ENCODE results near the gene DTX2. TPM values are rescaled to one million over a fixed set of nuclear protein-coding genes. Genes with fewer than 3 reads are reported as not detected.
"Not testable (repeated sequence)": the region's sequence is repeated elsewhere in the genome, so short reads cannot be mapped to it uniquely, and the experiment has no call there.

The DTX2 gene
- total and polyA plus RNA-seq, 2 experiments from 2014 or later, result 36.1 to 77.9 TPM

DNA sequence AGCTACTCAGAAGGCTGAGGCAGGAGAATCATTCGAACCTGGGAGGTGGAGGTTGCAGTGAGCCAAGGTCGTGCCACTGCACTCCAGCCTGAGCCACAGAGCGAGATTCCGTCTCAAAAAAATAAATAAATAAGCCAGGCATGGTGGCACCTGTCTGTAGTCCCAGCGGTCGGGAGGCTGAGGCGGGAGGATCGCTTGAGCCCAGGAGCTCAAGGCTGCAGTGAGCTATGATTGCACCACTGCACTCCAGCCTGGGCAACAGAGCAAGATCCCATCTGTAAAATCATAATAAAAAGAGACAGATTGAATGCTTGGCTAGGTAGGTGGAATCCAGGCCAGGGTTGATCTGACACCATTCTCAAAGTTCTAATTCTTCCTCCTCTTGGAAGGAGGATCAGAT is 45.1 kb downstream of the DTX2 start:
- not testable (repeated sequence) for DNase-seq (ENCODE audit: low spot score); H3K9me2 ChIP-seq (ENCODE audit: insufficient read depth); H3K27me3 ChIP-seq (ENCODE audit: insufficient read depth); H3K36me3 ChIP-seq (ENCODE audit: insufficient read depth); H3K36me3 Mint-ChIP-seq (ENCODE audit: low read depth); H3K79me2 ChIP-seq (replicated peaks; ENCODE audit: insufficient read depth); H3K4me3 Mint-ChIP-seq; H3K9me3 Mint-ChIP-seq; H3K4me3 ChIP-seq; ATAC-seq; H3K27ac ChIP-seq (ENCODE audit: low read depth); H3K27ac Mint-ChIP-seq; H3F3A ChIP-seq (replicated peaks; ENCODE audit: low read depth); H3K4me2 ChIP-seq; H3K4me1 Mint-ChIP-seq; H3K27me3 Mint-ChIP-seq (ENCODE audit: insufficient read depth, low read depth, poor library complexity); H2AFZ ChIP-seq; H4K20me1 ChIP-seq (replicated peaks; ENCODE audit: insufficient read depth)
- H3K4me1 ChIP-seq (ENCODE audit: insufficient read depth), result peaks cover 12% of the 10 kb centered on the region

DNA sequence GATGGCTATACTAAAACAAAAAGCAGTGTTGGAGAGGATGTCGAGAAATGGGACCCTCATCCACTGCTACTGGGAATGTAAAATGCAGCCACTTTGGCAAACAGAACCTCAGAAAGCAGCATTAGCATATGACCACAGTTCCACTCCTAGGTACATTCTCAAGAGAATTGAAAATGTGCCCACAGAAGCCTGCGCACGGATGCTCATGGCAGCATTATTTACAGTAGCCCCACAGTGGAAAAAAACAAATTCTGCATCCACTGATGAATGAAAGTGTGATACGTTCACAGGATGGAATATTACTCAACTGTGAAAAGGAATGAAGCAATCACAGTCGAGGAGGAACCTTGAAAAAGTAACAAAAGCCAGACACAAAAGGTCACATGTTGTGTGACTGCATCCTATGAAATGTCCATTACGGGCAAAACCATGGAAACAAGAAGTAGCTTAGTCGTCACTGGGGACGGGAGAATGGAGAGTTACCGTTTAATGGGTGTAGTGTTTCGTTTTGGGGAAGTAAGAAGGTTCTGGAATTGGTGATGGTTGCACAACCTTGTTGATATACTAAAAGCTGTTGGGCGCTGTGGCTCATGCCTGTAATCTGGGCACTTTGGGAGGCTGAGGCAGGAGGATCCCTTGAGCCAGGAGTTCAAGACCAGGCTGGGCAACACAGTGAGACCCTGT is 46.4 kb downstream of the DTX2 start:
- Histone ChIP-seq H3K4me3 (no peak overlapping the region), H3F3A (replicated peaks; ENCODE audit: low read depth) (no peaks in the 10 kb centered on the region), H3K27ac (ENCODE audit: low read depth) (no peak overlapping the region), H3K4me2 (no peak overlapping the region), H3K79me2 (replicated peaks; ENCODE audit: insufficient read depth) (no peaks in the 10 kb centered on the region), H3K36me3 (ENCODE audit: insufficient read depth) (no peaks in the 10 kb centered on the region), H3K27me3 (ENCODE audit: insufficient read depth) (no peaks in the 10 kb centered on the region), H3K9me2 (ENCODE audit: insufficient read depth) (no peaks in the 10 kb centered on the region), H3K4me1 (ENCODE audit: insufficient read depth) (peaks cover 12% of the 10 kb centered on the region), H2AFZ (no peak overlapping the region), H4K20me1 (replicated peaks; ENCODE audit: insufficient read depth) (no peaks in the 10 kb centered on the region)
- Mint-ChIP-seq H3K4me3 (no peak overlapping the region), H3K27me3 (ENCODE audit: insufficient read depth, low read depth, poor library complexity) (peaks cover 4% of the 10 kb centered on the region), H3K27ac (no peak overlapping the region), H3K36me3 (ENCODE audit: low read depth) (peaks cover 3% of the 10 kb centered on the region; the same call in 1 of the 3 replicates), H3K9me3 (no peaks in the 10 kb centered on the region), H3K4me1 (peaks cover 5% of the 10 kb centered on the region)
- DNase-seq (ENCODE audit: low spot score) (peak; percentile 4), ATAC-seq (no peak)
- no peak for TF ChIP-seq POLR2AphosphoS5 (IDR thresholded peaks at IDR 0.05; ENCODE audit: low read depth)
- TF ChIP-seq, protein P1, sequence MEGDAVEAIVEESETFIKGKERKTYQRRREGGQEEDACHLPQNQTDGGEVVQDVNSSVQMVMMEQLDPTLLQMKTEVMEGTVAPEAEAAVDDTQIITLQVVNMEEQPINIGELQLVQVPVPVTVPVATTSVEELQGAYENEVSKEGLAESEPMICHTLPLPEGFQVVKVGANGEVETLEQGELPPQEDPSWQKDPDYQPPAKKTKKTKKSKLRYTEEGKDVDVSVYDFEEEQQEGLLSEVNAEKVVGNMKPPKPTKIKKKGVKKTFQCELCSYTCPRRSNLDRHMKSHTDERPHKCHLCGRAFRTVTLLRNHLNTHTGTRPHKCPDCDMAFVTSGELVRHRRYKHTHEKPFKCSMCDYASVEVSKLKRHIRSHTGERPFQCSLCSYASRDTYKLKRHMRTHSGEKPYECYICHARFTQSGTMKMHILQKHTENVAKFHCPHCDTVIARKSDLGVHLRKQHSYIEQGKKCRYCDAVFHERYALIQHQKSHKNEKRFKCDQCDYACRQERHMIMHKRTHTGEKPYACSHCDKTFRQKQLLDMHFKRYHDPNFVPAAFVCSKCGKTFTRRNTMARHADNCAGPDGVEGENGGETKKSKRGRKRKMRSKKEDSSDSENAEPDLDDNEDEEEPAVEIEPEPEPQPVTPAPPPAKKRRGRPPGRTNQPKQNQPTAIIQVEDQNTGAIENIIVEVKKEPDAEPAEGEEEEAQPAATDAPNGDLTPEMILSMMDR (conservative IDR thresholded peaks at IDR 0.05; ENCODE audit: low read depth in 2 of 2), result no peak
- TF ChIP-seq, protein P2, sequence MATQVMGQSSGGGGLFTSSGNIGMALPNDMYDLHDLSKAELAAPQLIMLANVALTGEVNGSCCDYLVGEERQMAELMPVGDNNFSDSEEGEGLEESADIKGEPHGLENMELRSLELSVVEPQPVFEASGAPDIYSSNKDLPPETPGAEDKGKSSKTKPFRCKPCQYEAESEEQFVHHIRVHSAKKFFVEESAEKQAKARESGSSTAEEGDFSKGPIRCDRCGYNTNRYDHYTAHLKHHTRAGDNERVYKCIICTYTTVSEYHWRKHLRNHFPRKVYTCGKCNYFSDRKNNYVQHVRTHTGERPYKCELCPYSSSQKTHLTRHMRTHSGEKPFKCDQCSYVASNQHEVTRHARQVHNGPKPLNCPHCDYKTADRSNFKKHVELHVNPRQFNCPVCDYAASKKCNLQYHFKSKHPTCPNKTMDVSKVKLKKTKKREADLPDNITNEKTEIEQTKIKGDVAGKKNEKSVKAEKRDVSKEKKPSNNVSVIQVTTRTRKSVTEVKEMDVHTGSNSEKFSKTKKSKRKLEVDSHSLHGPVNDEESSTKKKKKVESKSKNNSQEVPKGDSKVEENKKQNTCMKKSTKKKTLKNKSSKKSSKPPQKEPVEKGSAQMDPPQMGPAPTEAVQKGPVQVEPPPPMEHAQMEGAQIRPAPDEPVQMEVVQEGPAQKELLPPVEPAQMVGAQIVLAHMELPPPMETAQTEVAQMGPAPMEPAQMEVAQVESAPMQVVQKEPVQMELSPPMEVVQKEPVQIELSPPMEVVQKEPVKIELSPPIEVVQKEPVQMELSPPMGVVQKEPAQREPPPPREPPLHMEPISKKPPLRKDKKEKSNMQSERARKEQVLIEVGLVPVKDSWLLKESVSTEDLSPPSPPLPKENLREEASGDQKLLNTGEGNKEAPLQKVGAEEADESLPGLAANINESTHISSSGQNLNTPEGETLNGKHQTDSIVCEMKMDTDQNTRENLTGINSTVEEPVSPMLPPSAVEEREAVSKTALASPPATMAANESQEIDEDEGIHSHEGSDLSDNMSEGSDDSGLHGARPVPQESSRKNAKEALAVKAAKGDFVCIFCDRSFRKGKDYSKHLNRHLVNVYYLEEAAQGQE (IDR thresholded peaks at IDR 0.05; ENCODE audit: unreplicated experiment), result no peak
- TF ChIP-seq EZH2phosphoT487 (IDR thresholded peaks at IDR 0.05; ENCODE audit: unreplicated experiment), result no peak
- no peak for TF ChIP-seq ZNF114 (CRISPR knock-in tag; IDR thresholded peaks at IDR 0.05)
- TF ChIP-seq EZH2 (IDR thresholded peaks at IDR 0.05; ENCODE audit: low read depth, unreplicated experiment), result no peak
- TF ChIP-seq, protein P3, sequence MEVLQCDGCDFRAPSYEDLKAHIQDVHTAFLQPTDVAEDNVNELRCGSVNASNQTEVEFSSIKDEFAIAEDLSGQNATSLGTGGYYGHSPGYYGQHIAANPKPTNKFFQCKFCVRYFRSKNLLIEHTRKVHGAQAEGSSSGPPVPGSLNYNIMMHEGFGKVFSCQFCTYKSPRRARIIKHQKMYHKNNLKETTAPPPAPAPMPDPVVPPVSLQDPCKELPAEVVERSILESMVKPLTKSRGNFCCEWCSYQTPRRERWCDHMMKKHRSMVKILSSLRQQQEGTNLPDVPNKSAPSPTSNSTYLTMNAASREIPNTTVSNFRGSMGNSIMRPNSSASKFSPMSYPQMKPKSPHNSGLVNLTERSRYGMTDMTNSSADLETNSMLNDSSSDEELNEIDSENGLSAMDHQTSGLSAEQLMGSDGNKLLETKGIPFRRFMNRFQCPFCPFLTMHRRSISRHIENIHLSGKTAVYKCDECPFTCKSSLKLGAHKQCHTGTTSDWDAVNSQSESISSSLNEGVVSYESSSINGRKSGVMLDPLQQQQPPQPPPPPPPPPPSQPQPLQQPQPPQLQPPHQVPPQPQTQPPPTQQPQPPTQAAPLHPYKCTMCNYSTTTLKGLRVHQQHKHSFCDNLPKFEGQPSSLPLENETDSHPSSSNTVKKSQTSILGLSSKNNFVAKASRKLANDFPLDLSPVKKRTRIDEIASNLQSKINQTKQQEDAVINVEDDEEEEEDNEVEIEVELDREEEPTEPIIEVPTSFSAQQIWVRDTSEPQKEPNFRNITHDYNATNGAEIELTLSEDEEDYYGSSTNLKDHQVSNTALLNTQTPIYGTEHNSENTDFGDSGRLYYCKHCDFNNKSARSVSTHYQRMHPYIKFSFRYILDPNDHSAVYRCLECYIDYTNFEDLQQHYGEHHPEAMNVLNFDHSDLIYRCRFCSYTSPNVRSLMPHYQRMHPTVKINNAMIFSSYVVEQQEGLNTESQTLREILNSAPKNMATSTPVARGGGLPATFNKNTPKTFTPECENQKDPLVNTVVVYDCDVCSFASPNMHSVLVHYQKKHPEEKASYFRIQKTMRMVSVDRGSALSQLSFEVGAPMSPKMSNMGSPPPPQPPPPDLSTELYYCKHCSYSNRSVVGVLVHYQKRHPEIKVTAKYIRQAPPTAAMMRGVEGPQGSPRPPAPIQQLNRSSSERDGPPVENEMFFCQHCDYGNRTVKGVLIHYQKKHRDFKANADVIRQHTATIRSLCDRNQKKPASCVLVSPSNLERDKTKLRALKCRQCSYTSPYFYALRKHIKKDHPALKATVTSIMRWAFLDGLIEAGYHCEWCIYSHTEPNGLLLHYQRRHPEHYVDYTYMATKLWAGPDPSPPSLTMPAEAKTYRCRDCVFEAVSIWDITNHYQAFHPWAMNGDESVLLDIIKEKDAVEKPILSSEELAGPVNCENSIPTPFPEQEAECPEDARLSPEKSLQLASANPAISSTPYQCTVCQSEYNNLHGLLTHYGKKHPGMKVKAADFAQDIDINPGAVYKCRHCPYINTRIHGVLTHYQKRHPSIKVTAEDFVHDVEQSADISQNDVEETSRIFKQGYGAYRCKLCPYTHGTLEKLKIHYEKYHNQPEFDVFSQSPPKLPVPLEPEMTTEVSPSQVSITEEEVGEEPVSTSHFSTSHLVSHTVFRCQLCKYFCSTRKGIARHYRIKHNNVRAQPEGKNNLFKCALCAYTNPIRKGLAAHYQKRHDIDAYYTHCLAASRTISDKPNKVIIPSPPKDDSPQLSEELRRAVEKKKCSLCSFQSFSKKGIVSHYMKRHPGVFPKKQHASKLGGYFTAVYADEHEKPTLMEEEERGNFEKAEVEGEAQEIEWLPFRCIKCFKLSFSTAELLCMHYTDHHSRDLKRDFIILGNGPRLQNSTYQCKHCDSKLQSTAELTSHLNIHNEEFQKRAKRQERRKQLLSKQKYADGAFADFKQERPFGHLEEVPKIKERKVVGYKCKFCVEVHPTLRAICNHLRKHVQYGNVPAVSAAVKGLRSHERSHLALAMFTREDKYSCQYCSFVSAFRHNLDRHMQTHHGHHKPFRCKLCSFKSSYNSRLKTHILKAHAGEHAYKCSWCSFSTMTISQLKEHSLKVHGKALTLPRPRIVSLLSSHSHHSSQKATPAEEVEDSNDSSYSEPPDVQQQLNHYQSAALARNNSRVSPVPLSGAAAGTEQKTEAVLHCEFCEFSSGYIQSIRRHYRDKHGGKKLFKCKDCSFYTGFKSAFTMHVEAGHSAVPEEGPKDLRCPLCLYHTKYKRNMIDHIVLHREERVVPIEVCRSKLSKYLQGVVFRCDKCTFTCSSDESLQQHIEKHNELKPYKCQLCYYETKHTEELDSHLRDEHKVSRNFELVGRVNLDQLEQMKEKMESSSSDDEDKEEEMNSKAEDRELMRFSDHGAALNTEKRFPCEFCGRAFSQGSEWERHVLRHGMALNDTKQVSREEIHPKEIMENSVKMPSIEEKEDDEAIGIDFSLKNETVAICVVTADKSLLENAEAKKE (CRISPR knock-in tag; IDR thresholded peaks at IDR 0.05), result no peak
- no peak for TF ChIP-seq NANOG (IDR thresholded peaks at IDR 0.05; ENCODE audit: borderline replicate concordance)
- TF ChIP-seq ZNF331 (CRISPR knock-in tag; IDR thresholded peaks at IDR 0.05; ENCODE audit: low read depth), result no peak
- TF ChIP-seq STAT1 (IDR thresholded peaks at IDR 0.05; ENCODE audit: unreplicated experiment), result no peak
